GM21576 (cell line): ENCODE data around the gene THRB.

Experiments used
- ATAC-seq: cut with Tn5 transposase; IDR thresholded peaks from one replicate; pipeline ENCODE4 v1.9.1; 2021; ENCODE audit warnings: mild to moderate bottlenecking, moderate library complexity; ENCODE audit not compliant: unreplicated experiment

Gene THRB

GRCh38 chr3:24492971-24493551 lies 1.6 kb downstream of the THRB start:
- ATAC-seq = no peak

GRCh38 chr3:24490151-24490550 lies 4.5 kb downstream of the THRB start:
- ATAC-seq = no peak

- no peak for ATAC-seq
Observed at GRCh38 chr3:24487325-24488262, 7.1 kb downstream of the THRB start.

- ATAC-seq = no peak
Observed at GRCh38 chr3:24485511-24485910, 9.1 kb downstream of the THRB start.

- ATAC-seq = no peak
Observed at GRCh38 chr3:24483873-24484272, 10.8 kb downstream of the THRB start.

- no peak for ATAC-seq
Observed at GRCh38 chr3:24482096-24482705, 12.4 kb downstream of the THRB start.

- no peak for ATAC-seq
Observed at GRCh38 chr3:24481193-24481592, 13.5 kb downstream of the THRB start.

GRCh38 chr3:24480497-24480896 lies 14.2 kb downstream of the THRB start:
- ATAC-seq = no peak

GRCh38 chr3:24479816-24480215 lies 14.8 kb downstream of the THRB start:
- no peak for ATAC-seq

GRCh38 chr3:24476871-24477656 lies 17.6 kb downstream of the THRB start:
- ATAC-seq = no peak

GRCh38 chr3:24475925-24476324 lies 18.7 kb downstream of the THRB start:
- ATAC-seq = no peak

GRCh38 chr3:24474862-24475261 lies 19.8 kb downstream of the THRB start:
- no peak for ATAC-seq

- no peak for ATAC-seq
Observed at GRCh38 chr3:24472358-24472757, 22.3 kb downstream of the THRB start.

- no peak for ATAC-seq
Observed at GRCh38 chr3:24471486-24471885, 23.2 kb downstream of the THRB start.

- ATAC-seq = no peak
Observed at GRCh38 chr3:24470277-24470676, 24.4 kb downstream of the THRB start.

- ATAC-seq = no peak
Observed at GRCh38 chr3:24464389-24464788, 30.3 kb downstream of the THRB start.

- no peak for ATAC-seq
Observed at GRCh38 chr3:24462737-24463136, 31.9 kb downstream of the THRB start.

- ATAC-seq = no peak
Observed at GRCh38 chr3:24460974-24461373, 33.7 kb downstream of the THRB start.

GRCh38 chr3:24457719-24458118 lies 36.9 kb downstream of the THRB start:
- ATAC-seq = no peak

GRCh38 chr3:24454856-24455255 lies 39.8 kb downstream of the THRB start:
- no peak for ATAC-seq

- no peak for ATAC-seq
Observed at GRCh38 chr3:24454393-24454792, 40.3 kb downstream of the THRB start.
